Caco-2 (cell line): ENCODE measurements around the gene SLC25A21. TPM values are rescaled to one million over a fixed set of nuclear protein-coding genes. Genes with fewer than 3 reads are reported as not detected.

Experiments used
- BruUV-seq: library from RNA; stranded (reverse); fragments of 400-500 nt; replicated peaks from 2 replicates; lab custom pipeline; 2021; lab: Mats Ljungman, UMichigan
- CTCF ChIA-PET: fragments of 300-600 bp; sonication (Branson Sonifier 250); formaldehyde crosslinking; loops from one replicate; lab custom pipeline; 2022; ENCODE audit warnings: antibody characterized with exemption; lab: Charles Lee
- POLR2A ChIA-PET: fragments of 300-600 bp; sonication (Branson Sonifier 250); formaldehyde crosslinking; loops from one replicate; lab custom pipeline; 2022; ENCODE audit warnings: antibody characterized with exemption; lab: Charles Lee
- DNase-seq, 2 experiments: peaks; one replicate each; pipeline versions ENCODE4 v3.0.0 to v3.0.0-alpha.2; 2020 to 2022
- H3K27me3 ChIP-seq: replicated peaks from 2 replicates; pipeline ENCODE4 v1.6.0; 2011; ENCODE audit warnings: low read length; ENCODE audit not compliant: control insufficient read depth, insufficient read depth
- H3K36me3 ChIP-seq: 2 replicates; pipeline ENCODE4 v1.5.1; 2011; ENCODE audit warnings: low read length; ENCODE audit not compliant: control insufficient read depth, insufficient read depth
- H3K4me1 ChIP-seq: fragments of 250-450 bp; sonication (Bioruptor Pico); 2 replicates; pipeline ENCODE4 v1.5.1; 2020; ENCODE audit warnings: mild to moderate bottlenecking
- H3K4me3 ChIP-seq: 2 replicates; pipeline ENCODE4 v1.5.1; 2011; ENCODE audit warnings: low read depth, mild to moderate bottlenecking, control low read depth, low read length
- H3K9me3 ChIP-seq: fragments of 250-450 bp; sonication (Bioruptor Pico); 2 replicates; pipeline ENCODE4 v1.5.1; 2020; ENCODE audit warnings: mild to moderate bottlenecking, moderate library complexity
- H3K27ac Mint-ChIP-seq: one replicate; pipeline ENCODE4 v1.8.0; 2022; ENCODE audit warnings: mixed read lengths; ENCODE audit not compliant: unreplicated experiment
- H3K27me3 Mint-ChIP-seq: one replicate; pipeline ENCODE4 v1.8.0; 2022; ENCODE audit warnings: mixed read lengths; ENCODE audit not compliant: insufficient read depth, unreplicated experiment
- H3K36me3 Mint-ChIP-seq: one replicate; pipeline ENCODE4 v1.8.0; 2022; ENCODE audit warnings: mild to moderate bottlenecking, mixed read lengths; ENCODE audit not compliant: insufficient read depth, unreplicated experiment
- H3K4me1 Mint-ChIP-seq: one replicate; pipeline ENCODE4 v1.8.0; 2022; ENCODE audit warnings: low read depth, mixed read lengths; ENCODE audit not compliant: unreplicated experiment
- H3K4me3 Mint-ChIP-seq: one replicate; pipeline ENCODE4 v1.8.0; 2022; ENCODE audit warnings: mild to moderate bottlenecking, moderate library complexity, mixed read lengths; ENCODE audit not compliant: unreplicated experiment
- H3K9me3 Mint-ChIP-seq: one replicate; pipeline ENCODE4 v1.8.0; 2022; ENCODE audit warnings: mixed read lengths; ENCODE audit not compliant: unreplicated experiment
- CTCF ChIP-seq, 2 experiments: fragments of 200-600 bp in 1 of 2; IDR thresholded peaks; 1 replicate in 1 of 2; 2 replicates in 1 of 2; pipeline versions ENCODE4 v1.5.1 to v1.8.0; 2011 to 2022; ENCODE audit warnings: antibody characterized with exemption in 1 of 2, control low read depth in 1 of 2, inconsistent platforms in 1 of 2, low read depth in 1 of 2, low read length in 1 of 2, mild to moderate bottlenecking in 1 of 2, moderate library complexity in 1 of 2; ENCODE audit not compliant: insufficient read depth in 1 of 2, severe bottlenecking in 1 of 2, unreplicated experiment in 1 of 2
- intact Hi-C: fragments of 100-400 bp; cut with micrococcal nuclease; formaldehyde crosslinking; loops from one replicate; pipeline ENCODE4 v1.10.0; 2022; ENCODE audit not compliant: unreplicated experiment
- total RNA-seq: library from RNA; stranded (reverse); gene quantifications from 2 replicates; pipeline ENCODE4 v1.2.3, GENCODE V29; 2022

The SLC25A21 gene
- total RNA-seq, 1 experiment from 2014 or later = 3.2 TPM

- Histone ChIP-seq H3K9me3 (0 out of 2 replicates have a peak, but pooled peaks cover 2% of the 10 kb centered on the region), H3K4me3 (no peak overlapping the region), H3K27me3 (no peaks in the 10 kb centered on the region), H3K36me3 (no peaks in the 10 kb centered on the region), H3K4me1 (no peaks in the 10 kb centered on the region)
- Mint-ChIP-seq H3K27ac (no peak overlapping the region), H3K4me1 (no peaks in the 10 kb centered on the region), H3K27me3 (no peaks in the 10 kb centered on the region), H3K36me3 (no peaks in the 10 kb centered on the region), H3K9me3 (peaks cover 12% of the 10 kb centered on the region), H3K4me3 (no peak overlapping the region)
- ChIA-PET CTCF (interaction anchor here (0.7 to 0.8 kb wide), 2 partner anchors 102 to 184 kb away, joined by 3 read pairs; no protein-coding TSS in a partner anchor), POLR2A (no interaction called here)
- no TSS peak for BruUV-seq
- intact Hi-C loops = no loop called here
- DNase-seq = no peak
- TF ChIP-seq CTCF (IDR thresholded peaks at IDR 0.05; ENCODE audit: insufficient read depth in 1 of 2, low read depth in 1 of 2, low read length in 1 of 2, severe bottlenecking in 1 of 2, unreplicated experiment in 1 of 2) = no peak
Observed at GRCh38 chr14:36757734-36758601, 414.4 kb downstream of the SLC25A21 start.

GRCh38 chr14:36756226-36756625 is 416.2 kb downstream of the SLC25A21 start:
- Histone ChIP-seq H3K4me3 (no peak overlapping the region), H3K36me3 (no peaks in the 10 kb centered on the region), H3K9me3 (0 out of 2 replicates have a peak, but pooled peaks cover 2% of the 10 kb centered on the region), H3K4me1 (peaks cover 7% of the 10 kb centered on the region; the same call in 1 of the 2 replicates), H3K27me3 (no peaks in the 10 kb centered on the region)
- intact Hi-C loops = no loop called here
- Mint-ChIP-seq H3K27me3 (no peaks in the 10 kb centered on the region), H3K4me3 (no peak overlapping the region), H3K27ac (no peak overlapping the region), H3K9me3 (peaks cover 19% of the 10 kb centered on the region), H3K4me1 (no peaks in the 10 kb centered on the region), H3K36me3 (no peaks in the 10 kb centered on the region)
- POLR2A ChIA-PET = no interaction called here
- no peak for TF ChIP-seq CTCF (IDR thresholded peaks at IDR 0.05; ENCODE audit: insufficient read depth in 1 of 2, low read depth in 1 of 2, low read length in 1 of 2, severe bottlenecking in 1 of 2, unreplicated experiment in 1 of 2)
- CTCF ChIA-PET = no interaction called here
- no peak for DNase-seq
- BruUV-seq = no TSS peak

GRCh38 chr14:36755756-36756155 is 416.6 kb downstream of the SLC25A21 start:
- POLR2A ChIA-PET = no interaction called here
- no peak overlapping the region for H3K4me3 ChIP-seq
- no peak for TF ChIP-seq CTCF (IDR thresholded peaks at IDR 0.05; ENCODE audit: insufficient read depth in 1 of 2, low read depth in 1 of 2, low read length in 1 of 2, severe bottlenecking in 1 of 2, unreplicated experiment in 1 of 2)
- no peaks in the 10 kb centered on the region for H3K27me3 ChIP-seq
- 0 out of 2 replicates have a peak, but pooled peaks cover 2% of the 10 kb centered on the region for H3K9me3 ChIP-seq
- peaks cover 11% of the 10 kb centered on the region; the same call in 1 of the 2 replicates for H3K4me1 ChIP-seq
- H3K36me3 Mint-ChIP-seq = no peaks in the 10 kb centered on the region
- H3K4me1 Mint-ChIP-seq = no peaks in the 10 kb centered on the region
- BruUV-seq = no TSS peak
- intact Hi-C loops = no loop called here
- peaks cover 19% of the 10 kb centered on the region for H3K9me3 Mint-ChIP-seq
- H3K27me3 Mint-ChIP-seq = no peaks in the 10 kb centered on the region
- H3K36me3 ChIP-seq = no peaks in the 10 kb centered on the region
- DNase-seq = no peak
- H3K4me3 Mint-ChIP-seq = no peak overlapping the region
- H3K27ac Mint-ChIP-seq = no peak overlapping the region
- CTCF ChIA-PET = no interaction called here
